NCI-H82 (cell line): ENCODE measurements around the gene RNF208.
"Not testable (repeated sequence)": the region's sequence is repeated elsewhere in the genome, so short reads cannot be mapped to it uniquely, and the experiment has no call there.

ENCODE experiments used
- DNase-seq: peaks from one replicate; lab custom pipeline; 2025; lab: John Stamatoyannopoulos, UW

RNF208 gene

GRCh38 chr9:137240318-137240840 is 18.3 kb upstream of the RNF208 start:
- peak; percentile 71 for DNase-seq

GRCh38 chr9:137239541-137240200 is 17.6 kb upstream of the RNF208 start:
- DNase-seq, result not testable (repeated sequence)

GRCh38 chr9:137237759-137238726 is 16.0 kb upstream of the RNF208 start:
- peak; percentile 48 for DNase-seq

- DNase-seq, result no peak
Observed at GRCh38 chr9:137236936-137237421, 14.9 kb upstream of the RNF208 start.

- peak; percentile 95 for DNase-seq
Observed at GRCh38 chr9:137236238-137236935, 14.3 kb upstream of the RNF208 start.

GRCh38 chr9:137235424-137236237 is 13.6 kb upstream of the RNF208 start:
- DNase-seq, result peak; percentile 34

GRCh38 chr9:137234758-137235423 is 12.9 kb upstream of the RNF208 start:
- no peak for DNase-seq

GRCh38 chr9:137234055-137234697 is 12.1 kb upstream of the RNF208 start:
- peak; percentile 22 for DNase-seq

GRCh38 chr9:137233143-137233980 is 11.3 kb upstream of the RNF208 start:
- DNase-seq, result no peak

GRCh38 chr9:137232510-137232909 is 10.5 kb upstream of the RNF208 start:
- no peak for DNase-seq

GRCh38 chr9:137232101-137232500 is 10.1 kb upstream of the RNF208 start:
- no peak for DNase-seq

- DNase-seq, result no peak
Observed at GRCh38 chr9:137231372-137232039, 9.5 kb upstream of the RNF208 start.

GRCh38 chr9:137230705-137231371 is 8.8 kb upstream of the RNF208 start, which contains the start of gene SLC34A3:
SLC34A3 (plus strand) TSS chr9:137230901; CDS start chr9:137231703, 802 bp downstream.
- no peak for DNase-seq

GRCh38 chr9:137229903-137230704 is 8.1 kb upstream of the RNF208 start:
- no peak for DNase-seq

GRCh38 chr9:137228968-137229896 is 7.2 kb upstream of the RNF208 start:
- no peak for DNase-seq

- no peak for DNase-seq
Observed at GRCh38 chr9:137228506-137228967, 6.5 kb upstream of the RNF208 start.
